ENCODE results near the gene CNPY3. TPM values are rescaled to one million over a fixed set of nuclear protein-coding genes. Genes with fewer than 3 reads are reported as not detected.

Gene CNPY3
- total RNA-seq, 1 donor from 2014 or later, result 45.6 TPM

- no peak for DNase-seq (ENCODE audit: low spot score)
These were observed 52.6 kb downstream of the CNPY3 start for GRCh38 chr6:42981836-42982235.

GRCh38 chr6:42984001-42984923 is 55.0 kb downstream of the CNPY3 start, which contains the start of gene PPP2R5D:
PPP2R5D (plus strand) TSS chr6:42984570; CDS start chr6:42984678, 108 bp downstream.
- DNase-seq (ENCODE audit: low spot score), result peak; percentile 98

GRCh38 chr6:42984924-42985475 is 55.7 kb downstream of the CNPY3 start:
- no peak for DNase-seq (ENCODE audit: low spot score)

GRCh38 chr6:42987533-42988451 is 58.5 kb downstream of the CNPY3 start:
- DNase-seq (ENCODE audit: low spot score), result no peak

GRCh38 chr6:42988486-42989020 is 59.3 kb downstream of the CNPY3 start:
- no peak for DNase-seq (ENCODE audit: low spot score)

Other genes with a start within 250 kb of the CNPY3 start
- 0.91 TPM for gene PRPH2, start 206.9 kb upstream of the CNPY3 start, total RNA-seq
- 16.5 TPM for gene TBCC, start 183.4 kb upstream of the CNPY3 start, total RNA-seq
- gene BICRAL, start 147.4 kb upstream of the CNPY3 start, total RNA-seq, result 25.1 TPM
- gene RPL7L1, start 49.9 kb upstream of the CNPY3 start, total RNA-seq, result 73.4 TPM
- gene PTCRA, start 13.4 kb upstream of the CNPY3 start, total RNA-seq, result 0.55 TPM
- gene GNMT, start 31.3 kb downstream of the CNPY3 start, total RNA-seq, result 0.73 TPM
- 23.0 TPM for gene PEX6, start 49.7 kb downstream of the CNPY3 start, total RNA-seq
- gene PPP2R5D, start 55.1 kb downstream of the CNPY3 start, total RNA-seq, result 24.7 TPM
- 71.2 TPM for gene MEA1, start 84.5 kb downstream of the CNPY3 start, total RNA-seq
- gene KLHDC3, start 84.8 kb downstream of the CNPY3 start, total RNA-seq, result 40.3 TPM
- 58.9 TPM for gene RRP36, start 92.1 kb downstream of the CNPY3 start, total RNA-seq
- 28.8 TPM for gene CUL7, start 124.4 kb downstream of the CNPY3 start, total RNA-seq
- gene MRPL2, start 130.0 kb downstream of the CNPY3 start, total RNA-seq, result 33.0 TPM
- 23.8 TPM for gene KLC4, start 130.2 kb downstream of the CNPY3 start, total RNA-seq
- gene PTK7, start 146.8 kb downstream of the CNPY3 start, total RNA-seq, result 52.0 TPM
- 55.7 TPM for gene SRF, start 241.8 kb downstream of the CNPY3 start, total RNA-seq

Data from ureter (tissue), 1 donor.